Measurements from ENCODE around the gene LEF1.

Gene LEF1

GRCh38 chr4:108144451-108144850, 24.3 kb downstream of the LEF1 start:
- no peak for DNase-seq

- DNase-seq: no peak
Measured at GRCh38 chr4:108143515-108143914, 25.2 kb downstream of the LEF1 start.

- no peak for DNase-seq
Measured at GRCh38 chr4:108142870-108143269, 25.9 kb downstream of the LEF1 start.

GRCh38 chr4:108141213-108141950, 27.4 kb downstream of the LEF1 start:
- no peak for DNase-seq

- DNase-seq: no peak
Measured at GRCh38 chr4:108140328-108140727, 28.4 kb downstream of the LEF1 start.

- DNase-seq: no peak
Measured at GRCh38 chr4:108139089-108139488, 29.6 kb downstream of the LEF1 start.

- no peak for DNase-seq
Measured at GRCh38 chr4:108135549-108136209, 33.1 kb downstream of the LEF1 start.

- DNase-seq: no peak
Measured at GRCh38 chr4:108130955-108131354, 37.8 kb downstream of the LEF1 start.

- no peak for DNase-seq
Measured at GRCh38 chr4:108129196-108129595, 39.5 kb downstream of the LEF1 start.

- no peak for DNase-seq
Measured at GRCh38 chr4:108126806-108127205, 41.9 kb downstream of the LEF1 start.

GRCh38 chr4:108120789-108121188, 47.9 kb downstream of the LEF1 start:
- no peak for DNase-seq

GRCh38 chr4:108119199-108119800, 49.4 kb downstream of the LEF1 start:
- DNase-seq: no peak

- DNase-seq: no peak
Measured at GRCh38 chr4:108118505-108118904, 50.2 kb downstream of the LEF1 start.

- no peak for DNase-seq
Measured at GRCh38 chr4:108117418-108118182, 51.1 kb downstream of the LEF1 start.

GRCh38 chr4:108116423-108117168, 52.1 kb downstream of the LEF1 start:
- DNase-seq: no peak

GRCh38 chr4:108115168-108115526, 53.6 kb downstream of the LEF1 start:
- no peak for DNase-seq

- DNase-seq: no peak
Measured at GRCh38 chr4:108114503-108114902, 54.2 kb downstream of the LEF1 start.

GRCh38 chr4:108113229-108113628, 55.5 kb downstream of the LEF1 start:
- no peak for DNase-seq

GRCh38 chr4:108111781-108112180, 57.0 kb downstream of the LEF1 start:
- no peak for DNase-seq

GRCh38 chr4:108110450-108110849, 58.3 kb downstream of the LEF1 start:
- DNase-seq: no peak

GRCh38 chr4:108109997-108110416, 58.7 kb downstream of the LEF1 start:
- no peak for DNase-seq

GRCh38 chr4:108109111-108109510, 59.6 kb downstream of the LEF1 start:
- no peak for DNase-seq

Measured in stimulated activated CD4-positive, alpha-beta T cell treated with anti-CD3 and anti-CD28 coated beads, Interleukin-2, amount 100 ng/mL, for 48 hours (primary cell).